Stimulated activated CD8-positive, alpha-beta memory T cell treated with anti-CD3 and anti-CD28 coated beads, Interleukin-4, amount 100 ng/mL, for 24 hours (primary cell): ENCODE results near the gene GABRR3.
"Not testable (repeated sequence)": the region's sequence is repeated elsewhere in the genome, so short reads cannot be mapped to it uniquely, and the experiment has no call there.

ENCODE experiments used
- DNase-seq: peaks from one replicate; pipeline ENCODE4 v3.0.0-alpha.2; 2020; ENCODE audit warnings: low read depth

GABRR3 gene

GRCh38 chr3:98021830-98022560, 13.1 kb downstream of the GABRR3 start:
- no peak for DNase-seq

GRCh38 chr3:98020412-98020811, 14.7 kb downstream of the GABRR3 start:
- DNase-seq, result no peak

- DNase-seq, result no peak
These were observed 16.8 kb downstream of the GABRR3 start for GRCh38 chr3:98018301-98018700.

- no peak for DNase-seq
These were observed 20.9 kb downstream of the GABRR3 start for GRCh38 chr3:98014268-98014585.

GRCh38 chr3:98013411-98014267, 21.5 kb downstream of the GABRR3 start:
- DNase-seq, result no peak

GRCh38 chr3:98012979-98013378, 22.1 kb downstream of the GABRR3 start:
- DNase-seq, result no peak

- not testable (repeated sequence) for DNase-seq
These were observed 24.1 kb downstream of the GABRR3 start for GRCh38 chr3:98010883-98011449.

GRCh38 chr3:98010194-98010882, 24.8 kb downstream of the GABRR3 start:
- DNase-seq, result no peak

- DNase-seq, result no peak
These were observed 26.3 kb downstream of the GABRR3 start for GRCh38 chr3:98008855-98009254.

GRCh38 chr3:98005438-98005837, 29.7 kb downstream of the GABRR3 start:
- DNase-seq, result no peak

GRCh38 chr3:98004721-98005120, 30.4 kb downstream of the GABRR3 start:
- no peak for DNase-seq

GRCh38 chr3:98003306-98003969, 31.7 kb downstream of the GABRR3 start:
- DNase-seq, result no peak

GRCh38 chr3:98002717-98003116, 32.4 kb downstream of the GABRR3 start:
- DNase-seq, result no peak

- DNase-seq, result no peak
These were observed 35.1 kb downstream of the GABRR3 start for GRCh38 chr3:97999994-98000393.

- DNase-seq, result no peak
These were observed 36.0 kb downstream of the GABRR3 start for GRCh38 chr3:97999103-97999502.

- no peak for DNase-seq
These were observed 38.1 kb downstream of the GABRR3 start for GRCh38 chr3:97996988-97997387.

GRCh38 chr3:97994328-97994945, 40.7 kb downstream of the GABRR3 start:
- no peak for DNase-seq

- no peak for DNase-seq
These were observed 41.6 kb downstream of the GABRR3 start for GRCh38 chr3:97993526-97993925.

GRCh38 chr3:97992547-97993173, 42.5 kb downstream of the GABRR3 start:
- no peak for DNase-seq

GRCh38 chr3:97991293-97991682, 43.8 kb downstream of the GABRR3 start:
- DNase-seq, result no peak
